NCI-H146 (cell line): ENCODE measurements around the gene PAX7.
"Not testable (repeated sequence)": the region's sequence is repeated elsewhere in the genome, so short reads cannot be mapped to it uniquely, and the experiment has no call there.

Source experiments
- DNase-seq: peaks from one replicate; lab custom pipeline; 2025; lab: John Stamatoyannopoulos, UW

Gene PAX7

GRCh38 chr1:18730321-18730720 is 99.7 kb downstream of the PAX7 start:
- no peak for DNase-seq

GRCh38 chr1:18731148-18731547 is 100.5 kb downstream of the PAX7 start:
- no peak for DNase-seq

- DNase-seq: no peak
Observed at GRCh38 chr1:18731591-18732235, 101.1 kb downstream of the PAX7 start.

- no peak for DNase-seq
Observed at GRCh38 chr1:18732686-18733085, 102.0 kb downstream of the PAX7 start.

GRCh38 chr1:18734001-18734400 is 103.4 kb downstream of the PAX7 start:
- DNase-seq: no peak

GRCh38 chr1:18734461-18735223 is 104.0 kb downstream of the PAX7 start:
- no peak for DNase-seq

- no peak for DNase-seq
Observed at GRCh38 chr1:18735224-18735997, 104.8 kb downstream of the PAX7 start.

- DNase-seq: no peak
Observed at GRCh38 chr1:18736958-18737357, 106.3 kb downstream of the PAX7 start.

GRCh38 chr1:18738126-18738525 is 107.5 kb downstream of the PAX7 start:
- DNase-seq: no peak

GRCh38 chr1:18738617-18739016 is 108.0 kb downstream of the PAX7 start:
- DNase-seq: no peak

GRCh38 chr1:18739408-18739807 is 108.8 kb downstream of the PAX7 start:
- DNase-seq: no peak

- DNase-seq: no peak
Observed at GRCh38 chr1:18739897-18740296, 109.3 kb downstream of the PAX7 start.

GRCh38 chr1:18740617-18741016 is 110.0 kb downstream of the PAX7 start:
- no peak for DNase-seq

- no peak for DNase-seq
Observed at GRCh38 chr1:18743233-18743632, 112.6 kb downstream of the PAX7 start.

GRCh38 chr1:18744381-18744780 is 113.7 kb downstream of the PAX7 start:
- not testable (repeated sequence) for DNase-seq

- DNase-seq: no peak
Observed at GRCh38 chr1:18746981-18747380, 116.3 kb downstream of the PAX7 start.

- no peak for DNase-seq
Observed at GRCh38 chr1:18747671-18748070, 117.0 kb downstream of the PAX7 start.

GRCh38 chr1:18748435-18748834 is 117.8 kb downstream of the PAX7 start:
- DNase-seq: no peak

GRCh38 chr1:18749569-18749968 is 118.9 kb downstream of the PAX7 start:
- no peak for DNase-seq

GRCh38 chr1:18750600-18750999 is 120.0 kb downstream of the PAX7 start:
- no peak for DNase-seq

GRCh38 chr1:18751425-18751824 is 120.8 kb downstream of the PAX7 start:
- no peak for DNase-seq

GRCh38 chr1:18752409-18752808 is 121.8 kb downstream of the PAX7 start:
- no peak for DNase-seq

- no peak for DNase-seq
Observed at GRCh38 chr1:18760156-18760555, 129.5 kb downstream of the PAX7 start.
